Ectodermal cell (in vitro differentiated cells): ENCODE results near the gene ZNF672. TPM values are rescaled to one million over a fixed set of nuclear protein-coding genes. Genes with fewer than 3 reads are reported as not detected.
A peak's percentile ranks its signal among the peaks of the same experiment; 100 is the strongest.
"Not testable (repeated sequence)": the region's sequence is repeated elsewhere in the genome, so short reads cannot be mapped to it uniquely, and the experiment has no call there.

Source experiments
- H3K27ac ChIP-seq: 2 replicates; pipeline ENCODE4 v1.7.0; 2013; ENCODE audit warnings: mild to moderate bottlenecking, low read depth, low read length; ENCODE audit not compliant: insufficient read depth, poor library complexity, severe bottlenecking
- H3K27me3 ChIP-seq: 2 replicates; pipeline ENCODE4 v1.7.0; 2013; ENCODE audit warnings: mild to moderate bottlenecking, low read length; ENCODE audit not compliant: insufficient read depth, control insufficient read depth, poor library complexity, severe bottlenecking
- H3K36me3 ChIP-seq: one replicate; pipeline ENCODE4 v1.7.0; 2013; ENCODE audit warnings: low read length; ENCODE audit not compliant: control insufficient read depth, insufficient read depth
- H3K4me1 ChIP-seq: one replicate; pipeline ENCODE4 v1.7.0; 2013; ENCODE audit warnings: low read length; ENCODE audit not compliant: control insufficient read depth, insufficient read depth
- H3K4me3 ChIP-seq: 2 replicates; pipeline ENCODE4 v1.7.0; 2013; ENCODE audit warnings: low read depth, low read length, control low read depth; ENCODE audit not compliant: insufficient read depth
- H3K9me3 ChIP-seq: 2 replicates; pipeline ENCODE4 v1.7.0; 2013; ENCODE audit warnings: mild to moderate bottlenecking, low read length, moderate library complexity; ENCODE audit not compliant: control insufficient read depth
- WGBS, 2 experiments: methylation state at CpG; one replicate each; pipeline ENCODE4 v1.1.7; 2013; ENCODE audit warnings: missing lambda C conversion rate in 2 of 2; 5-methylcytosine and 5-hydroxymethylcytosine counted together
- polyA plus RNA-seq, 4 experiments: library from polyadenylated mRNA; stranded (reverse); fragments of 50-300 nt; gene quantifications; one replicate each; pipeline ENCODE4 v1.2.3, GENCODE V29; 2013

Gene ZNF672
- 38.3 TPM for polyA plus RNA-seq (2013, experiment 1 of 4)
- polyA plus RNA-seq (2013, experiment 2 of 4): 31.5 TPM
- 28.3 TPM for polyA plus RNA-seq (2013, experiment 3 of 4)
- 29.7 TPM for polyA plus RNA-seq (2013, experiment 4 of 4)

DNA sequence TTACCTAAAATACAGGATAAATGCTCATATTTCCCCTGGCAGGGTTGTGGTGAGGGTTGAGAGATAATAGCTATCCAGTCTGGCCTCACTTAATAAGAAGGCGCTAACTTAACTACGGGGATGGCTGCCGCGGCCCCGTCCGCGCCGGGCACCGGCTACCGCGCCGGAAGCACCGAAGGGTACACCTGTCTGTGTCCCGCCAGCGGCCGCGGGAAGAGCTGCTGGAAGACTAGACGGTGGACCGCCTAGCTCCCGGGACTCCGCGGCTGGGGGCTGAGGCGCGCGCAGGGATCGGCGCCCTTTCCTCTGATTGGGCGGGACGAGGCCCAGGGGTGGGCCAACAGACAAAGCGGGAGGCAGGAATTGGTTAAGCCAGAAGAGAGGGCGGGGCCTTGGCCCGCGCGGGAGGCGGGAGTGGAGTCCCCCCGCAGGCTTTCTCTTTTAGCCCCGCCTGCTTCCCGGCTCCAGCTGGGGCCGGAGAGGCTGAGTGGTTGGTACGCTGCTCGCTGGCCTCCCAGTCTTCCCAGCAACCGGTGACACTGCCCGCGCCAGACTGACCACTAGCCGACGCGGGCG lies at the start of gene ZNF672:
Gene ZNF672, plus strand, starts transcription at position 444 of the 576 bp plus-strand sequence. CDS start 9,051 bp downstream, outside the sequence.
- H3K9me3 ChIP-seq: no peaks in the 10 kb centered on the region
- no peaks in the 10 kb centered on the region for H3K36me3 ChIP-seq
- H3K27me3 ChIP-seq: peaks cover 30% of the 10 kb centered on the region
- H3K27ac ChIP-seq: peak within 1 kb of the TSS; percentile 94
- peak within 1 kb of the TSS; percentile 93 for H3K4me3 ChIP-seq
- 0% methylated on average over 48 of the region's 48 CpGs for WGBS, 2 experiments
- H3K4me1 ChIP-seq: no peaks in the 10 kb centered on the region

DNA sequence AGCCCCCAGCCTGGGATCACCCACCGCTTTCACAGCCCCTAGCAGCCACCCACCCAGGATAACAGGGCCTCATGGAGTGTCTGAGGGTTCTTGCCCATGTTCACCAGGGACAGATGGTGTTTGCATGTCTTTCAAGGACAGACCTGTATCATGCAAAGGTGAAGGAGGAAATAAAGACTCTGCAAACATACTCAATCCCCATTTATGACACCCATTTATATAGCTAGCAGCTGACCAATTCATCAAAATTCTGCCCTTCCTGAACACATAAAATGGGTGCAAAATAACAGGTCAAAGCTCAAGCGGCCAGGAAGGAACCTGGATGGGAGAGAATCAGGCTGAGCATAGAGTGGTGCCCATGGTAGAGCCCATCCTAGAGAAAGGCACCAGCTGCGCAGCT lies 49.7 kb upstream of the ZNF672 start:
- Histone ChIP-seq H3K36me3 (no peaks in the 10 kb centered on the region), H3K4me1 (no peaks in the 10 kb centered on the region), H3K27me3 (no peaks in the 10 kb centered on the region), H3K4me3 (no peak overlapping the region), H3K27ac (no peak overlapping the region), H3K9me3 (peaks cover 12% of the 10 kb centered on the region)
- WGBS, 2 experiments: 56 to 57% methylated on average over 3 of the region's 3 CpGs

DNA sequence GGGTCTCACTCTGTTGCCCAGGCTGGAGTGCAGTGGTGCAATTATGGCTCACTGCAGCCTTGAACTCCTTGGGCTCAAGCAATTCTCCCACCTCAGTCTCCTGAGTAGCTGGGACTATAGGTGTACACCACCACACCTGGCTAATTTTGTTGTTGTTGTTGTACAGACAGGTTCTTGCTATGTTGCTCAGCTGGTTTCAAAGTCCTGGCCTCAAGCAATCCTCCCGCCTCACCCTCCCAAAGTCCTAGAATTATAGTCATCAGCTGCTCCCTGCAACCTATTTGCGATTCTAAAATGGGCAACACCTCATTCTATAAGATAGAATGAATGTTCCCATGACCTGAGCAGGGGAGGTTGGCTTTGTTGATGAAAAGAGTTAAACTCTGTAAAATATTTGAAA lies 48.7 kb upstream of the ZNF672 start:
- 65 to 71% methylated on average over 2 of the region's 2 CpGs for WGBS, 2 experiments
- not testable (repeated sequence) for H3K27ac ChIP-seq

DNA sequence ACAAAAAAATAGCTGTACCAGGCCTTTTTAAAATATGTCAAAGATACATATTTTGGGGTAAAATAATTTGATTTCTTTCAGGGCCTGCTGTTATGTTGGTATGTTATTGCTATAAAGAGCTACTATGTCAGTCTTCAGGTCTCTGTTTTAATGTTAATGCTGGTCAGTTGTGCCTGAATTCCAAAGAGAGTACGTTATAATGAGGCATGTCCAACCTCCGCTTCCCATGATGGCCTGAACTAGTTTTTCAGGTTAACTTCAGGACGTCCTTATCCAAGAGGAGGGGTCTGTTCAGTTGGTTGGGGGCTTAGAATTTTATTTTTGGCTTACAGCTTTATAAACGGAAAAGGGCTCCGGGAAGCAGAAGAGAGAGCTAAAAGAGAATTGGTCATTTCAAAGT lies 47.6 kb upstream of the ZNF672 start:
- H3K36me3 ChIP-seq: no peaks in the 10 kb centered on the region
- no peaks in the 10 kb centered on the region for H3K4me1 ChIP-seq
- H3K27me3 ChIP-seq: no peaks in the 10 kb centered on the region
- H3K9me3 ChIP-seq: peaks cover 16% of the 10 kb centered on the region
- no peak overlapping the region for H3K4me3 ChIP-seq
- WGBS, 2 experiments: 73 to 76% methylated on average over 5 of the region's 5 CpGs
- no peak overlapping the region for H3K27ac ChIP-seq

More for the DNA sequence above, 48.7 kb upstream of the ZNF672 start:
- peaks cover 18% of the 10 kb centered on the region for H3K9me3 ChIP-seq
- not testable (repeated sequence) for H3K4me3 ChIP-seq, H3K36me3 ChIP-seq, H3K27me3 ChIP-seq, H3K4me1 ChIP-seq

DNA sequence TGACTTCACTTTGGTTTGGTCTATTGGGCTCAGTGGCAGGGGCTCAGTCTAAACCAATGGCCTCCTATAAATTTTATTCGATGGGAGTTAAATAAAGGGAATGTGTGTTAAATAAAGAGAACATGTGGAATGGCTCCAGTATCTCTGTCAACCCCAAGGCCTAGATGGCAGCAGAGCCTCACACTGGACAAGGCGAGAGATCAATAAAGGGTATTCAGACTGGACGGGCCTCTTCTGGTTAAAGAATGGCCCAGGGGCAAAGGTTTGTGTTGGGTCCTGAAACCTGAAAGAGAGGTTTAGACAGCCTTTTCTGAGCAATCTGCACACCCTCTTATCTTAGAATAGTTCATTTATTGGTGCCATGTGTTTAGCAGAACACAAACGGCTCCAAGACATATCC lies 47.0 kb upstream of the ZNF672 start:
- Histone ChIP-seq H3K27ac (no peak overlapping the region), H3K4me3 (no peak overlapping the region), H3K36me3 (no peaks in the 10 kb centered on the region), H3K27me3 (no peaks in the 10 kb centered on the region), H3K9me3 (peaks cover 16% of the 10 kb centered on the region), H3K4me1 (no peaks in the 10 kb centered on the region)
- WGBS, 2 experiments: 79 to 84% methylated on average over 4 of the region's 4 CpGs

DNA sequence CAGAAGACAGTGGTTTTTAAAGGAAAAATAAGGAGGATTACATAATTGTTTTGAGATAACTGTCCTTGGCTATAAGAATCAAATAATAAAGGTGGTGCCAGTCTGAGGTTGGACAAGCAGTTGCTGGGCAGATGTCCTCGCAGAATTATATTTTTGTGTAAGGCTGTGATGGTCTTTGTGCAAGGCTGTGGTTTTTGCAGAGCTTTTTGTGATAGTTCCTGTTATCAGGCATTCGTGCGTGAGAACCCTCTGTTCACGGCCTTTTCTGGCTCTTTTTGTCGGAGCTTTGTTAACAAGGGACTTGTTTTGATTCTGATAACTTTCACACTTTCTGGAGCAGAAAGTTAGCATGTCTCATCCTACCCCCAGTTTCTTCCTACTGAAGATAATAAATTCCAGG lies 45.7 kb upstream of the ZNF672 start:
- no peaks in the 10 kb centered on the region for H3K27me3 ChIP-seq
- H3K9me3 ChIP-seq: peaks cover 15% of the 10 kb centered on the region
- no peak overlapping the region for H3K27ac ChIP-seq
- H3K4me3 ChIP-seq: no peak overlapping the region
- WGBS, 2 experiments: 82 to 89% methylated on average over 5 of the region's 5 CpGs
- no peaks in the 10 kb centered on the region for H3K4me1 ChIP-seq
- H3K36me3 ChIP-seq: no peaks in the 10 kb centered on the region

DNA sequence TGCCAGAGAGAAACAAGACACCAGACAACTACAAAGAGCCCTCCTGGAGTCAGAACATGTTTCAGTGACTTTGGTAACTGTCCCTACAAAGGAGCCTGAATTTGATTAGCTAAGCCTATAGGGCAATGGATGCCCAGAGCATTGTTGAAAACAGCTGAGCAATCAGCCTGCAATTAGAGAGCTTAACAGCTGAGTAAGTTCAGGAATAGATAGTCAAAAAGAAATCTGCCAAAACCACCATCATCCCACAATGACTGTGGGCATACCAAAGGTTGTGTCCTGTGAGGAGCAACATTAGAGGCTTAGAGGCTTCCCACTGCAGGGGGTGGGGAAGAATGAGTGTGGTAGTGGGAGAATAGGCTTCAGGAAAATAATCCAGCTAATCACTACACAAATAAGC lies 44.4 kb upstream of the ZNF672 start:
- peaks cover 15% of the 10 kb centered on the region for H3K9me3 ChIP-seq

DNA sequence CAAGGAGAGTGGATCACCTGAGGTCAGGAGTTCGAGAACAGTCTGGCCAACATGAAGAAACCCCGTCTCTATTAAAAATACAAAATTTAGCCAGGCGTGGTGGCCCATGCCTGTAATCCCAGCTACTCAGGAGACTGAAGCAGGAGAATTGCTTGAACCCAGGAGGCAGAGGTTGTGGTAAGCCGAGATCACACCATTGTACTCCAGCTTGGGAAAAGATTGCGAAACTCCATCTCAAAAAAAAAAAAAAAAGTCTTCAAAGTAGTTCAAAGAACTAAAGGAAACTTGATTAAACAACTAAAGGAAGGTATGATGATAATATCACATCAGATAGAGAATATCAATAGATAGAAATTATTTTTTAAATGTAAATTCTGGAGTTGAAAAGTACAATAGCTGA lies 43.4 kb upstream of the ZNF672 start:
- 69 to 80% methylated on average over 4 to 5 of the region's 5 CpGs for WGBS, 2 experiments
- H3K4me1 ChIP-seq, H3K27me3 ChIP-seq, H3K27ac ChIP-seq, H3K36me3 ChIP-seq, H3K4me3 ChIP-seq: not testable (repeated sequence)
- peaks cover 12% of the 10 kb centered on the region for H3K9me3 ChIP-seq

More for the DNA sequence above, 44.4 kb upstream of the ZNF672 start:
- Histone ChIP-seq H3K4me3 (no peak overlapping the region), H3K27me3 (no peaks in the 10 kb centered on the region), H3K27ac (no peak overlapping the region), H3K4me1 (no peaks in the 10 kb centered on the region), H3K36me3 (no peaks in the 10 kb centered on the region)

DNA sequence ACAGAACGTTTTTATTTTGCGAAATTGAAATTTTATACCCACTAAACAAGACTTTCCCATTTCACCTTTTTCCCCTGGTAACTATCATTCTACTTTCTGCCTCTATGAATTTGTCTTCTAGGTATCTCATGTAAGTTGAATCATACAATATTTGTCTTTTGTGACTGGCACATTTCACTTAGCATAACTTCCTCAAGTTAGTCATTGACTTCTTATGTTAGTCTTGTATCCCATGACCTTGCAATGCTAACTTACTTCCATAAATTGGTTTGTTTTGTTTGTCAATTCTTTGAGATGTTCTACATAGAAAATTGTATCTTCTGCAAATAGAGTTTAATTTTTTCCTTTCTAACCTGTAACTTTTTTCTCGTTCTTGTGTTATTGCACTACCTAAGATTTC lies 39.2 kb upstream of the ZNF672 start:
- Histone ChIP-seq H3K4me3 (no peak overlapping the region), H3K36me3 (no peaks in the 10 kb centered on the region), H3K4me1 (no peaks in the 10 kb centered on the region), H3K27ac (no peak overlapping the region), H3K27me3 (no peaks in the 10 kb centered on the region), H3K9me3 (peaks cover 13% of the 10 kb centered on the region)
- WGBS, 2 experiments: 76 to 80% methylated on average over 2 to 3 of the region's 3 CpGs

DNA sequence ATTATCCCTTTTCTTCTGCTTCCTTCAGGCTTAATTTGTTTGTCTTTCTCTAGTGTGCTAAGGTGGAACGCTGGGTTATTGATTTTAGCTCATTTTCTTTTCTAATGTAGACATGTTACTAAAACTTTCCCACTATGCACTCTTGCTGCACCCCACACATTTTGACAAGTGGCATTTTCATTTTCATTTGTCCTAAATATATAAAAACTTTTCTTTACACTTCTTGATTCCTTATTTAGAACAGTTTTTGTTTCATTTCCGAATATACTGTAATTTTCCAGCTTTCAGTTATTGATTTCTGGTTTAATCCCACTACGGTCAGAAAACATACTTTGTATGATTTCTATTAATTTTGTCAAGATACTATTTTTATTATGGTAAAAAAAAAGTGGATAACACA lies 37.6 kb upstream of the ZNF672 start:
- 67 to 88% methylated on average over 1 of the region's 3 CpGs for WGBS, 2 experiments
- Histone ChIP-seq H3K4me1 (no peaks in the 10 kb centered on the region), H3K9me3 (peaks cover 7% of the 10 kb centered on the region), H3K27me3 (no peaks in the 10 kb centered on the region), H3K27ac (no peak overlapping the region), H3K4me3 (no peak overlapping the region), H3K36me3 (no peaks in the 10 kb centered on the region)

DNA sequence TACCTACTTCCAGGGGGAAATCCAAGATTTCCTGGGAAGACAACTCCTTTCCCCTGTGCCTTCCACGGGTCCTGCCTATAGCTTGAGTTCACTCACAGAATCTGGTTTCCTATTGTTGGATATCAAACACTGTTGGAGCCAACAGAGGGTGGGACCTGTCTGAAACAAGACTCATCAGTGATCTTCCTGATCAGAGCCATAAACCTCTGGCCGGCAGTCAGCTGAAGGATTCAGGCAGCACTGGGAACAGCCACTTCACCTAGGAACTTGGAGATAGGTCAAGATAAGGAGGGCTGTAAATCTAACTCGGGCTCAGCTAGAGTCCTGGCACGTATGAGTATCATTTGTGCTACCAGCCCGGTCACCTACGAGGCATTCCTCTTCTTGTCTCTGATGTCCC lies 35.6 kb upstream of the ZNF672 start:
- 74 to 79% methylated on average over 6 of the region's 6 CpGs for WGBS, 2 experiments
- Histone ChIP-seq H3K27ac (no peak overlapping the region), H3K27me3 (no peaks in the 10 kb centered on the region), H3K9me3 (peaks cover 7% of the 10 kb centered on the region), H3K4me3 (no peak overlapping the region), H3K36me3 (no peaks in the 10 kb centered on the region), H3K4me1 (no peaks in the 10 kb centered on the region)
